Epithelial cell of proximal tubule (primary cell): Measurements from ENCODE around the gene ICAM5. TPM values are rescaled to one million over a fixed set of nuclear protein-coding genes. Genes with fewer than 3 reads are reported as not detected.

Experiments used
- DNase-seq: peaks from one replicate; pipeline ENCODE4 v3.0.0-alpha.2; 2011; ENCODE audit warnings: low read depth
- H3K4me3 ChIP-seq: 2 replicates; pipeline ENCODE4 v1.5.1; 2011; ENCODE audit warnings: low read depth, mild to moderate bottlenecking, low read length
- total RNA-seq: library from RNA; depleted of rRNA; stranded (reverse); fragments of >200 nt; gene quantifications from 2 replicates; pipeline ENCODE4 v1.2.3, GENCODE V29; 2015
- TF ChIP-seq, protein P1 (sequence below): conservative IDR thresholded peaks from 2 replicates; pipeline ENCODE4 v1.5.1; 2012; ENCODE audit warnings: low read depth, mild to moderate bottlenecking, low read length

Gene ICAM5
- total RNA-seq, 1 donor from 2014 or later, result not detected

DNA sequence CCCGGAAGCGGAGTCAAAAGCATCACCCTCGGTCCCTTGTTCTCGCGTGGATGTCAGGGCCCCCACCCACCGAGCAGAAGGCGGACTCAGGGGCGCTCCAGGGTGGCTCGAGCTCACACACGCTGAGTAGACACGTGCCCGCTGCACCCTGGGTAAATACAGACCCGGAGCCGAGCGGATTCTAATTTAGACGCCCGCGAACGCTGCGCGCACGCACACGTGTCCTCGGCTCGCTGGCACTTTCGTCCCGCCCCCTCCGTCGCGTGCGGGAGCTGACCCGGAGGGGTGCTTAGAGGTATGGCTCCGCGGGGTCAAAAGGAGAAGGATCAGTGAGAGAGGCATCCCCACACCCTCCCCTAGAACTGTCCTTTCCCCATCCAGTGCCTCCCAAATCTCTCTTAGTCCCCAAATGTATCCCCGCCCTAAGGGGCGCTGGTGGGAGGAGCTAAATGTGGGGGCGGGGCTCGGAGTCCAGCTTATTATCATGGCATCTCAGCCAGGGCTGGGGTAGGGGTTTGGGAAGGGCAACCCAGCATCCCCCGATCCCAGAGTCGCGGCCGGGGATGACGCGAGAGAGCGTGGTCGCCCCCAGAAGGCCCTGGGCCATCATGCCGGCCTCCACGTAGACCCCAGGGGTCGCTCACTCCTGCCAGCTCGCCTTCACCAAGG, 451 bp upstream of the ICAM5 start:
- H3K4me3 ChIP-seq, result peak overlapping the region; percentile 20
- TF ChIP-seq, protein P1, sequence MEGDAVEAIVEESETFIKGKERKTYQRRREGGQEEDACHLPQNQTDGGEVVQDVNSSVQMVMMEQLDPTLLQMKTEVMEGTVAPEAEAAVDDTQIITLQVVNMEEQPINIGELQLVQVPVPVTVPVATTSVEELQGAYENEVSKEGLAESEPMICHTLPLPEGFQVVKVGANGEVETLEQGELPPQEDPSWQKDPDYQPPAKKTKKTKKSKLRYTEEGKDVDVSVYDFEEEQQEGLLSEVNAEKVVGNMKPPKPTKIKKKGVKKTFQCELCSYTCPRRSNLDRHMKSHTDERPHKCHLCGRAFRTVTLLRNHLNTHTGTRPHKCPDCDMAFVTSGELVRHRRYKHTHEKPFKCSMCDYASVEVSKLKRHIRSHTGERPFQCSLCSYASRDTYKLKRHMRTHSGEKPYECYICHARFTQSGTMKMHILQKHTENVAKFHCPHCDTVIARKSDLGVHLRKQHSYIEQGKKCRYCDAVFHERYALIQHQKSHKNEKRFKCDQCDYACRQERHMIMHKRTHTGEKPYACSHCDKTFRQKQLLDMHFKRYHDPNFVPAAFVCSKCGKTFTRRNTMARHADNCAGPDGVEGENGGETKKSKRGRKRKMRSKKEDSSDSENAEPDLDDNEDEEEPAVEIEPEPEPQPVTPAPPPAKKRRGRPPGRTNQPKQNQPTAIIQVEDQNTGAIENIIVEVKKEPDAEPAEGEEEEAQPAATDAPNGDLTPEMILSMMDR, result no peak
- no peak for DNase-seq

DNA sequence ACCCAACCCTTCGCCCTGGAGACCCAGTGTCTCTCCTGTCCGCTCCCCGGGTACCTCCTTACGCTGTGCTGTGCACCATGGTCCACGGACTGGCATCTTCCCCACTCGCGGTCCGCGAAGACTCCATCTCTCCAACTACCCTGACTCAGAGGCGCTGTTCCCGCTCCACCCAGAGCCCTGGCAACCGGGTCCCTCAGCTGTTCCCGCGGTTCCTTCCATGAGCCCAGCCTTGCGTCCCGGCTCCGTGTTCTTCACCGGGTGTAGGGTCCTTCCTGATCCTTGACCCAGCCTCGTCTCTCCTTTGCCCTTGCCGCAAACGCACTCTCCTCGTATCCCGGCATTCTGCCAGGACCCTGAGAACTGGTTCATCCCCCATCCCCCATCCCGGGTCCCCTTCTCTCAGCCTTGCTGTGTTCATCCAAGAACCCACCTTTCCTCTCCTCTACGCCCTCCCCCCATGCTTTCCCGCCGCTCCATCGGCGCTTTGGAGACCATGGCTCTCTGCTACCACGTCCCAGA, 664 bp downstream of the ICAM5 start:
- DNase-seq, result no peak
- TF ChIP-seq, protein P1, result no peak

DNA sequence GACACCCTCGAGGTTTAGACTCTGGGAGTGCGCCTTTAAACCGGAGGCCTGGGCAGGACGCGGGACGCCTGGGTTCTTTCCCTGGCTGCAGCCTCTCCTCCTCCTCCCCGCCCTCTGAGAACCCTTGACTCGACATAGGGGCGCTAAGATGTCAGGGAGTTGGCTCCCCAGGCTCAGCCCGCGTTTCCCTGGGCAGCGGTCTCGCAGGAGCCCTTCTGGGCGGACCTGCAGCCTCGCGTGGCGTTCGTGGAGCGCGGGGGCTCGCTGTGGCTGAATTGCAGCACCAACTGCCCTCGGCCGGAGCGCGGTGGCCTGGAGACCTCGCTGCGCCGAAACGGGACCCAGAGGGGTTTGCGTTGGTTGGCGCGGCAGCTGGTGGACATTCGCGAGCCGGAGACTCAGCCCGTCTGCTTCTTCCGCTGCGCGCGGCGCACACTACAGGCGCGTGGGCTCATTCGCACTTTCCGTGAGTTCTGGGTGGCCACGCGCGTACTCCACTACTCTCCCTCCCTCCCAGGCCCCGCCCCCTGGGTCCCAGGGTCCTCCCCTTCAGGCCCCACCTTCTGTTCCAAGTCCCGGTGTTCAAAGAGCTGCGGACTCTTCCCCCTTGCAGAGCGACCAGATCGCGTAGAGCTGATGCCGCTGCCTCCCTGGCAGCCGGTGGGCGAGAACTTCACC, 1.3 kb downstream of the ICAM5 start:
- no peak for DNase-seq
- peak overlapping the region; percentile 43 for H3K4me3 ChIP-seq
- TF ChIP-seq, protein P1, result no peak

More for the DNA sequence above, 664 bp downstream of the ICAM5 start:
- H3K4me3 ChIP-seq, result no peak overlapping the region

DNA sequence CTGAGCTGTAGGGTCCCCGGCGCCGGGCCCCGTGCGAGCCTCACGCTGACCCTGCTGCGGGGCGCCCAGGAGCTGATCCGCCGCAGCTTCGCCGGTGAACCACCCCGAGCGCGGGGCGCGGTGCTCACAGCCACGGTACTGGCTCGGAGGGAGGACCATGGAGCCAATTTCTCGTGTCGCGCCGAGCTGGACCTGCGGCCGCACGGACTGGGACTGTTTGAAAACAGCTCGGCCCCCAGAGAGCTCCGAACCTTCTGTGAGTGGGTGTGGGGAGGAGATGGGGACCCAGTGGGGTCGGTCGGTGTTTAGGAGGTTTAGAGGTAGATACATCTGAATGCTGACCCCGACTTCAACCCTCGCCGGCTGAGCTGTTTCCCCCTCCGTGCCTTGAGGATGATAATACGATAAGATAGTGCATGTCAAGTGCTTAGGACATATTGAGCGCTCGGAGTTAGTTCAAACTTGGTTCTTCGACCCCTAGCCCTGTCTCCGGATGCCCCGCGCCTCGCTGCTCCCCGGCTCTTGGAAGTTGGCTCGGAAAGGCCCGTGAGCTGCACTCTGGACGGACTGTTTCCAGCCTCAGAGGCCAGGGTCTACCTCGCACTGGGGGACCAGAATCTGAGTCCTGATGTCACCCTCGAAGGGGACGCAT, 1.9 kb downstream of the ICAM5 start:
- TF ChIP-seq, protein P1, result no peak
- no peak for DNase-seq
- peak overlapping the region; percentile 43 for H3K4me3 ChIP-seq

DNA sequence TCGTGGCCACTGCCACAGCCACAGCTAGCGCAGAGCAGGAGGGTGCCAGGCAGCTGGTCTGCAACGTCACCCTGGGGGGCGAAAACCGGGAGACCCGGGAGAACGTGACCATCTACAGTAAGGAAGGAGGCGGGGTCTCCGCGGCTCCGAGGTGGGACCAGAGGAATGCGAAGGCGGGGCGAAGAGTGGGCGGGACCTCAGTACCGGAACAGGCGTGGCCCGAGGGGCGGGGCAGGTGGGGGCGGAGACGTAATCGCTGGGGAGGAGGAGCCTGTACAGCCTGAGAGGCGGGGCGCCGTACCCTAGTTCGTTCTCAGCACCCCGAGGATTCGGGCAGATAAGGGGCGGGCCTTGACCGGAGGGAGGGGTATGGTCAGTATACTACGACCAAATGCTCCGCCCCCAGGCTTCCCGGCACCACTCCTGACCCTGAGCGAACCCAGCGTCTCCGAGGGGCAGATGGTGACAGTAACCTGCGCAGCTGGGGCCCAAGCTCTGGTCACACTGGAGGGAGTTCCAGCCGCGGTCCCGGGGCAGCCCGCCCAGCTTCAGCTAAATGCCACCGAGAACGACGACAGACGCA, 2.5 kb downstream of the ICAM5 start:
- DNase-seq, result no peak
- TF ChIP-seq, protein P1, result no peak
- H3K4me3 ChIP-seq, result peak overlapping the region; percentile 43

DNA sequence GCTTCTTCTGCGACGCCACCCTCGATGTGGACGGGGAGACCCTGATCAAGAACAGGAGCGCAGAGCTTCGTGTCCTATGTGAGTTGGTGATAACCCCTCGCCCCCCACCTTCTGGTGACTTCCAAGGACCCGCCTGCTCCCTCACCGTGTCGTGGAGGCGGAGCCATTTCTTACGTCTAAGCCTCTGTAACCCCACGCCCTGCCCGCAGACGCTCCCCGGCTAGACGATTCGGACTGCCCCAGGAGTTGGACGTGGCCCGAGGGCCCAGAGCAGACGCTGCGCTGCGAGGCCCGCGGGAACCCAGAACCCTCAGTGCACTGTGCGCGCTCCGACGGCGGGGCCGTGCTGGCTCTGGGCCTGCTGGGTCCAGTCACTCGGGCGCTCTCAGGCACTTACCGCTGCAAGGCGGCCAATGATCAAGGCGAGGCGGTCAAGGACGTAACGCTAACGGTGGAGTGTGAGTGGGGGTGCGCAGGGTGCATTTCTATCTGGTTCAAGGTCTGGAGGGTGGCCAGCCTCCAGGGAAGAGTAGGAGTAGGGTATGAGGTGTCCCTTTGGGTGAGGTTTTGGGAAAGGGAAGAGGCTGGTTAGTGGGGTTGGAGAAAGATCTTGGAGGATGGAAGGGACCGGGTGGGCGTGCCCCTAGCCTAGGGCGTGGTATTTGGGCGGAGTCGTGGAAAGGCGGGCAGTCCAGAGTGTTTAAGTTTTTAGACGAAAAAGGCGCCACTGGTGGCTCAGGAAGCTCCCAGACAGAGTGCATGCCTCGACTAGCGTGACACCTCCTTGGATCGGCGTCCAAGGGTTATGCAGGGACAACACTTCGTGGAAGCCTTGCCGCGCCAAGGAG, 3.3 kb downstream of the ICAM5 start:
- H3K4me3 ChIP-seq, result peak overlapping the region; percentile 43
- no peak for DNase-seq
- TF ChIP-seq, protein P1, result no peak
